BJ (cell line): ENCODE measurements around the gene CNNM2. TPM values are rescaled to one million over a fixed set of nuclear protein-coding genes. Genes with fewer than 3 reads are reported as not detected.

Experiments
- CTCF ChIA-PET: fragments of 350-600 bp; formaldehyde crosslinking; extraction: SDS; loops from one replicate; lab custom pipeline; 2021; ENCODE audit warnings: antibody characterized with exemption, inconsistent platforms; lab: Yijun Ruan, JAX
- POLR2A ChIA-PET: fragments of 300-600 bp; sonication (Branson Sonifier 250); formaldehyde crosslinking; extraction: SDS; loops from one replicate; lab custom pipeline; 2021; ENCODE audit warnings: antibody characterized with exemption; lab: Charles Lee
- DNase-seq: peaks from one replicate; pipeline ENCODE4 v3.0.0-alpha.2; 2011; ENCODE audit warnings: low read depth
- H3K27me3 ChIP-seq: 2 replicates; pipeline ENCODE4 v1.6.0; 2011; ENCODE audit warnings: low read length; ENCODE audit not compliant: control insufficient read depth, insufficient read depth
- H3K36me3 ChIP-seq: 2 replicates; pipeline ENCODE4 v1.5.1; 2011; ENCODE audit warnings: low read length; ENCODE audit not compliant: control insufficient read depth, insufficient read depth
- H3K4me3 ChIP-seq: 2 replicates; pipeline ENCODE4 v1.5.1; 2011; ENCODE audit warnings: low read depth, mild to moderate bottlenecking, control low read depth, low read length
- CTCF ChIP-seq: IDR thresholded peaks from 2 replicates; pipeline ENCODE4 v1.5.1; 2011; ENCODE audit warnings: low read depth, mild to moderate bottlenecking, control low read depth, inconsistent platforms, low read length, moderate library complexity; ENCODE audit not compliant: insufficient read depth
- polyA minus RNA-seq: library from RNA; depleted of rRNA, polyadenylated mRNA; stranded (reverse); fragments of >200 nt; gene quantifications from 2 replicates; pipeline ENCODE4 v1.2.3, GENCODE V29; 2011; rRNA and poly(A)+ RNA removed
- polyA plus RNA-seq: library from polyadenylated mRNA; depleted of rRNA; stranded (reverse); fragments of >200 nt; gene quantifications from 2 replicates; pipeline ENCODE4 v1.2.3, GENCODE V29; 2011; rRNA removed

Gene CNNM2
- polyA plus RNA-seq (2.1 and 3.7 TPM in 2 replicates), polyA minus RNA-seq (1.6 and 2.8 TPM in 2 replicates)

DNA sequence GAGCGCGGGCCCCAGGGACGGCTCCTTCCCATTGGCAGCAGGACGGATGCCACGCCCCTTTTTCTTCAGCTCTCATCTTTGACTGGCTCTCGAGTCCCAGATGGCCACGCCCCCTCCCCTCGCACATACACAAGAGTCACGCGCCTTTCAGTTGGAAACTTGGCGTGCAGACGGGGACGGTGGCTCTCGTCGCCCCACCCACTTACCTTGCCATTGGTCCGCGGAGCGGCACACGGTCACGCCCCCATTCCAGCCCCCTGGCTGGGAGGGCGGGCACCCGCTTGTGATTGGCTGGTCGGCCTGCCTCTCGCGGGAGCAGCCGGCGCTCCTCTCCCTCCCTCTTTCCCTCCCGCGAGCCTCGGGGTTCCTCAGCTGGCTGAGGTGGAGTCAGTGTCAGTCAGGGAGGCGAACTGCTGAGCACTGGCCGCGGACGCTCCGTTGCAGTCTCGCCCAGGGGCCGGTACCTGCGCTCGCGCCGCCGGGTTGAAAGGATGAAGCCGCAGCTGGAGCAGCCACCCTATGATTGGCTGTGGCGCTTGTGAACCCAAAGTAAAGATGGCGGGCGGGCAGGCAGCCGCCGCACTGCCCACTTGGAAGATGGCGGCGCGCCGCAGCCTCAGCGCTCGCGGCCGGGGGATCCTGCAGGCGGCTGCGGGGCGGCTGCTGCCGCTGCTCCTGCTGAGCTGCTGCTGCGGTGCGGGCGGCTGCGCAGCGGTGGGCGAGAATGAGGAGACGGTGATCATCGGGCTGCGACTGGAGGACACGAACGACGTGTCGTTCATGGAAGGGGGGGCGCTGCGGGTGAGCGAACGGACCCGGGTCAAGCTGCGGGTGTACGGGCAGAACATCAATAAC lies at the start of gene CNNM2:
CNNM2 (plus strand) TSS at position 333 of the 855 bp plus-strand sequence; CDS start at position 520, 187 bp downstream.
- ChIA-PET POLR2A (interaction anchor here (0.5 to 0.6 kb wide), 2 partner anchors 33 to 148 kb away, joined by 3 to 5 read pairs; no protein-coding TSS in a partner anchor), CTCF (interaction anchor here (0.5 to 8.6 kb wide), 51 partner anchors 8 to 428 kb away, joined by 3 to 57 read pairs (median 4); partner anchors contain the start of genes CYP17A1, INA and RPEL1)
- no peak for TF ChIP-seq CTCF
- Histone ChIP-seq H3K27me3 (no peaks in the 10 kb centered on the region), H3K4me3 (peak within 1 kb of the TSS; percentile 97), H3K36me3 (no peaks in the 10 kb centered on the region)
- DNase-seq, result peak; percentile 99

DNA sequence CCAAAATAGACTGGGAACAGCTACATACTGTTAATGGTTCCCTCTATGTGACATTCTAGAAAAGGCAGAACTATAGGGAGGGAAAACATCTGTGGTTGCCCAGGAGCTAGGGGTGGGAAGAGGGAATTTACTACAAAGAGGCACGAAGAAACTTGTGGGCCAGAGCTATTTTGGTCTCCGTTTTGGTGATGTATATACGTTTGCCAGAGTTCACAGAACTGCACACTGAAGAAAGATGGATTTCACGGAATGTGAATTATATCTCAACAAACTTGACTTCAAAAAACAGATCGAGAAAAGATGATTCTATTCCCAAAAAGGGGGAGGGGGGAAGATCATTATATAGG lies 49.2 kb upstream of the CNNM2 start:
- POLR2A ChIA-PET, result no interaction called here
- H3K27me3 ChIP-seq, result no peaks in the 10 kb centered on the region

DNA sequence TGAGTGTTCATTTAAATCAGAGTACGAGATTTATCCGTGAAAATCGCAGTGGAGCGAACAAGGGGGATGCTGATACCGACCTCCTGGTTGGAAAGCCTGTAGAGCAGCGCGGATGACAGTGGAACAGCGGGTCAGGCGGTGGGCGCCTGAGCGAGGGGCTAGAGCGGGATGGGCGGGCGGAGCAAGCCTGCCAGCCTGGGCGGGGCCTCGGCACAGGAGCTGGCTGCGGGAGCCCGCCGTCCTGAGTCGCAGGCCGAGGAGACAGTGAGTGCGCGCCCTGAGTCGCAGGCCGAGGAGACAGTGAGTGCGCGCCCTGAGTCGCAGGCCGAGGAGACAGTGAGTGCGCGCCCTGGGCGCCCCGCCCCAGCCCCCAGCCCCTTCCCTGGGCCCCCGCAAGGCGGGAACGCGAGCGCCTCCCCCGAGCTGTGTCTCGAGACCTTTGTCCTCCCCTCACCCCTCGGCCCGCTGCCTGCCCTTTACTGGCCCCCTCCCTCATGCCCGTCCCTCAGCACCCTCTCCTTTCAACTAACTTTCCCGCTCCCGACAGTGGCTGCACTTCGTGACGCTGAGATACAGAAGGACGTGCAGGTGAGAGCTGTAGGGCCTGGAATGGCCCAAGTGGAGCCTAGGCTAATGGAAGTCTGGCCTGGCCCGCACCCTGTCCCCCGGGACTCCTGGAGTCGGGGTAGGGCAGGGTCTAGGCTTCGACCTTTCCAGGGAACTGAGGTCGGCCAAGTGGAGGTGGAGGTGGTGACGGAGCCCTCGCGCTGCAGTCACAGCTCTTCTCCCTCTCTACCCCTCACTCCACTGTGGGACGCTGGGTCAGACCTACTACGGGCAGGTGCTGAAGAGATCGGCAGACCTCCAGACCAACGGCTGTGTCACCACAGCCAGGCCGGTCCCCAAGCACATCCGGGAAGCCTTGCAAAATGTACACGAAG lies 48.6 kb upstream of the CNNM2 start, which contains the start of gene AS3MT:
AS3MT (plus strand) TSS at position 213 of the 941 bp plus-strand sequence; CDS start at position 336, 123 bp downstream.
- H3K27me3 ChIP-seq, result no peaks in the 10 kb centered on the region
- DNase-seq, result no peak
- ChIA-PET POLR2A (no interaction called here), CTCF (interaction anchor here (0.9 to 1.6 kb wide), 2 partner anchors 32 to 34 kb away, joined by 3 read pairs; no protein-coding TSS in a partner anchor)
- no peak for TF ChIP-seq CTCF
- peak within 1 kb of the TSS; percentile 60 for H3K4me3 ChIP-seq
- H3K36me3 ChIP-seq, result no peaks in the 10 kb centered on the region

More for the DNA sequence above, 49.2 kb upstream of the CNNM2 start:
- peak overlapping the region; percentile 60 for H3K4me3 ChIP-seq
- DNase-seq, result no peak
- CTCF ChIA-PET, result interaction anchor here (0.7 to 1.6 kb wide), 3 partner anchors 33 to 610 kb away, joined by 3 read pairs; partner anchors contain the start of gene CALHM3
- TF ChIP-seq CTCF, result no peak
- H3K36me3 ChIP-seq, result no peaks in the 10 kb centered on the region

- POLR2A ChIA-PET, result no interaction called here
- H3K27me3 ChIP-seq, result no peaks in the 10 kb centered on the region
Measured at GRCh38 chr10:102870221-102870620, 47.9 kb upstream of the CNNM2 start.

More at GRCh38 chr10:102870221-102870620, 47.9 kb upstream of the CNNM2 start:
- CTCF ChIA-PET, result interaction anchor here (0.9 to 1.6 kb wide), 2 partner anchors 31 to 35 kb away, joined by 3 read pairs; no protein-coding TSS in a partner anchor
- no peak for TF ChIP-seq CTCF
- no peak for DNase-seq
- H3K4me3 ChIP-seq, result peak overlapping the region; percentile 60
- no peaks in the 10 kb centered on the region for H3K36me3 ChIP-seq
